Activated T-helper 9 cell treated with anti-CD3 and anti-CD28 coated beads, Interleukin-2, amount 50 U/mL, for 16 hours (primary cell): ENCODE measurements around the gene KRTAP21-1.
"Not testable (repeated sequence)": the region's sequence is repeated elsewhere in the genome, so short reads cannot be mapped to it uniquely, and the experiment has no call there.

Experiments
- DNase-seq: peaks from one replicate; pipeline ENCODE4 v3.0.0-alpha.2; 2020; ENCODE audit warnings: low read depth

The KRTAP21-1 gene

GRCh38 chr21:30755328-30755727, at the start of gene KRTAP21-1:
Gene KRTAP21-1, minus strand, starts transcription at chr21:30755428. Its CDS starts 50 bp downstream, at chr21:30755378.
- DNase-seq = not testable (repeated sequence)

- no peak for DNase-seq
These were observed 45.4 kb upstream of the KRTAP21-1 start for GRCh38 chr21:30800605-30801004.

- no peak for DNase-seq
These were observed 38.5 kb upstream of the KRTAP21-1 start for GRCh38 chr21:30793581-30794314.

GRCh38 chr21:30779249-30779648, 24.0 kb upstream of the KRTAP21-1 start:
- DNase-seq = no peak

- no peak for DNase-seq
These were observed 14.7 kb upstream of the KRTAP21-1 start for GRCh38 chr21:30769724-30770431.

- DNase-seq = no peak
These were observed 5.5 kb upstream of the KRTAP21-1 start for GRCh38 chr21:30760776-30761175.

GRCh38 chr21:30758306-30758705, 3.1 kb upstream of the KRTAP21-1 start:
- DNase-seq = no peak

GRCh38 chr21:30747159-30747558, 8.1 kb downstream of the KRTAP21-1 start, which contains the start of gene KRTAP21-2:
Gene KRTAP21-2, minus strand, starts transcription at chr21:30747259. Its CDS starts 57 bp downstream, at chr21:30747202.
- DNase-seq = no peak

- DNase-seq = no peak
These were observed 14.8 kb downstream of the KRTAP21-1 start for GRCh38 chr21:30740462-30740861.

GRCh38 chr21:30733026-30733425, 22.2 kb downstream of the KRTAP21-1 start:
- DNase-seq = no peak

- DNase-seq = no peak
These were observed 28.5 kb downstream of the KRTAP21-1 start for GRCh38 chr21:30726726-30727125.

GRCh38 chr21:30719401-30719800, 35.8 kb downstream of the KRTAP21-1 start:
- DNase-seq = no peak

- no peak for DNase-seq
These were observed 36.9 kb downstream of the KRTAP21-1 start, which contains the start of gene KRTAP21-3 for GRCh38 chr21:30718239-30718909. Gene KRTAP21-3, minus strand, starts transcription at chr21:30718777. Its CDS starts 18 bp downstream, at chr21:30718759.

GRCh38 chr21:30717105-30717504, 38.1 kb downstream of the KRTAP21-1 start:
- no peak for DNase-seq

- no peak for DNase-seq
These were observed 40.3 kb downstream of the KRTAP21-1 start for GRCh38 chr21:30714946-30715345.

- DNase-seq = no peak
These were observed 40.8 kb downstream of the KRTAP21-1 start for GRCh38 chr21:30714456-30714855.

GRCh38 chr21:30713766-30714165, 41.5 kb downstream of the KRTAP21-1 start:
- DNase-seq = no peak

- DNase-seq = no peak
These were observed 44.7 kb downstream of the KRTAP21-1 start for GRCh38 chr21:30710499-30710898.

GRCh38 chr21:30707409-30707808, 47.8 kb downstream of the KRTAP21-1 start:
- no peak for DNase-seq
